ENCODE data around the gene DGCR6L.
"Not testable (repeated sequence)": the region's sequence is repeated elsewhere in the genome, so short reads cannot be mapped to it uniquely, and the experiment has no call there.

DGCR6L gene

DNA sequence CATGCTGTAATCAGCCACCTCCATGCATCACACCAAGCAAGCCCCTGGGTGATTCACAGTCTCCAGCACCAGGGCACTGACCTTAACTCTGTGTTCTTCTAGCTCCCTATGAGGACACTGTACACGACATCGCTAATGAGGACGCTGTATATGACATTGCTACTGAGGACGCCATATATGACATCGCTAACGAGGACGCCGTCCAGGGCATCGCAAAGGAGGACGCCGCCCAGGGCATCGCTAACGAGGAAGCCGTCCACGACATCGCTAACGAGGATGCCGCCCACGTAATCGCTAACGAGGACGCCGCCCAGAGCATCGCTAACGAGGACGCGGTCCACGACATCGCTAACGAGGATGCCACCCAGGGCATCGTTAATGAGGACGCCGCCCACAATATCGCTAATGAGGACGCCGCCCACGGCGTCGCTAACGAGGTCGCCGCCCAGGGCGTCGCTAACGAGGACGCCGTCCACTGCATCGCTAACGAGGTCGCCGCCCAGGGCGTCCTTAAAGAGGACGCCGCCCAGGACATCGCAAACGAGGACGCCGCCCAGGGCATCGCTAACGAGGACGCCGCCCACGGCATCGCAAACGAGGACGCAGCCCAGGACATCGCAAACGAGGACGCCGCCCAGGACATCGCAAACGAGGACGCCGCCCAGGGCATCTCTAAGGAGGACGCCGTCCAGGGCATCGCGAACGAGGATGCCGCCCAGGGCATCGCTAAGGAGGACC, 34.5 kb upstream of the DGCR6L start:
- in situ Hi-C loops (cut with MboI; ENCODE audit: low sequenced_read_pairs, unreplicated experiment) = no loop called here
- no peak for DNase-seq (ENCODE audit: low spot score)
- TF ChIP-seq, protein P1, sequence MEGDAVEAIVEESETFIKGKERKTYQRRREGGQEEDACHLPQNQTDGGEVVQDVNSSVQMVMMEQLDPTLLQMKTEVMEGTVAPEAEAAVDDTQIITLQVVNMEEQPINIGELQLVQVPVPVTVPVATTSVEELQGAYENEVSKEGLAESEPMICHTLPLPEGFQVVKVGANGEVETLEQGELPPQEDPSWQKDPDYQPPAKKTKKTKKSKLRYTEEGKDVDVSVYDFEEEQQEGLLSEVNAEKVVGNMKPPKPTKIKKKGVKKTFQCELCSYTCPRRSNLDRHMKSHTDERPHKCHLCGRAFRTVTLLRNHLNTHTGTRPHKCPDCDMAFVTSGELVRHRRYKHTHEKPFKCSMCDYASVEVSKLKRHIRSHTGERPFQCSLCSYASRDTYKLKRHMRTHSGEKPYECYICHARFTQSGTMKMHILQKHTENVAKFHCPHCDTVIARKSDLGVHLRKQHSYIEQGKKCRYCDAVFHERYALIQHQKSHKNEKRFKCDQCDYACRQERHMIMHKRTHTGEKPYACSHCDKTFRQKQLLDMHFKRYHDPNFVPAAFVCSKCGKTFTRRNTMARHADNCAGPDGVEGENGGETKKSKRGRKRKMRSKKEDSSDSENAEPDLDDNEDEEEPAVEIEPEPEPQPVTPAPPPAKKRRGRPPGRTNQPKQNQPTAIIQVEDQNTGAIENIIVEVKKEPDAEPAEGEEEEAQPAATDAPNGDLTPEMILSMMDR (IDR thresholded peaks at IDR 0.05; ENCODE audit: borderline replicate concordance, control extremely low read depth, extremely low read depth, insufficient read depth, missing control alignments) = no peak

DNA sequence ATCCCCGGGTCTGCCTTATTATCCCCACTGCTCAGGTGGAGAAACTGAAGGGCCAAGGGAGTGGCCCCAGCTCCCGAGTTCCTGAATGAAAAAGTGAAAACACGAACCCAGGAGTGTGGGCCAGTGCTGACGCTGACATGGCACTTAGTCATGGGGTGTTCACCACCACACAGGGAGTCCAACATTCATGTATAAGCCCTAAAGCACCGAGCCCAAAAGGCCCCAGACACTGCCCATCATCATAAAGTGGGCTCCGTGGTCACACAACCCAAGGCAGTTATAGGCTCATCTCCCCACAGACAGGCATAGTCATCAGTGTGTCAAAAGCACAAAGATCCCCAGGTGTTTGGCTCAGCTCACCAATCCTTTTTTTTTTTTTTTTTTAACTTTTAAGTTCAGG, 32.7 kb upstream of the DGCR6L start:
- DNase-seq (ENCODE audit: low spot score); in situ Hi-C loops (cut with MboI; ENCODE audit: low sequenced_read_pairs, unreplicated experiment): not testable (repeated sequence)

DNA sequence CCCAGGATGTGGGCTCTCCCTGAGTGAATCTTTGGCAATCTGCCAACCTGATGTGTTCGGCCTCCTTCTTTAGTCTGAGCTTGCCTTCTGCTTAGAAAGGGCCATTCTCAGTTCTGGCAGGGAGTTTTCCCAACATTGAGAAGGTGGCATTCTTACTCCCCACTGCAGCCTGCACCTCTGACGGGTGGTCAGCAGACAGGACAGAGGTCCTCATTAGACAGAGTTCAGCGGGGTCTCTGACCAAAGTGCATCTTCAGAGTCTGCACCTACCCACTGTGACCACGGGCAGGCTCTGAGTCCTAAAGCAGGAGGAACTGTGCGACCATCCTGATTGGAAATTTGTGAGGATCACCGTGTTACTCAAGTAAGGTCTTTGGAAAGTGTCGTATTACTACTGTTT, 26.7 kb upstream of the DGCR6L start:
- DNase-seq (ENCODE audit: low spot score); in situ Hi-C loops (cut with MboI; ENCODE audit: low sequenced_read_pairs, unreplicated experiment): not testable (repeated sequence)

DNA sequence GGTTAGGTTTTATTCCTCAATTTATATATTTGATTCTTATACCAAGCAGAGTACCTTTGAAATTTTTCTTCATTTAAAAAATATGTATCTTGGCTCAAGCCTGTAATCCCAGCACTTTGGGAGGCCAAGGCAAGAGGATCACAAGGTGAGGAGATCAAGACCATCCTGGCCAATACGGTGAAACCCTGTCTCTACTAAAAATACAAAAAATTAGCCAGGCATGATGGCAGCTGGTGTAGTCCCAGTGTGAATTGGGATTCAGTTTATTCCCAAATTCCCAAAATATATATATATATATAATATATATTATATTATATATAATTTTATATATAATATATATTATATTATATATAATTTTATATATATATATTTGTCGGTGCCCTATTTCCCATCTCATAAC, 18.4 kb upstream of the DGCR6L start:
- in situ Hi-C loops (cut with MboI; ENCODE audit: low sequenced_read_pairs, unreplicated experiment) = not testable (repeated sequence)

DNA sequence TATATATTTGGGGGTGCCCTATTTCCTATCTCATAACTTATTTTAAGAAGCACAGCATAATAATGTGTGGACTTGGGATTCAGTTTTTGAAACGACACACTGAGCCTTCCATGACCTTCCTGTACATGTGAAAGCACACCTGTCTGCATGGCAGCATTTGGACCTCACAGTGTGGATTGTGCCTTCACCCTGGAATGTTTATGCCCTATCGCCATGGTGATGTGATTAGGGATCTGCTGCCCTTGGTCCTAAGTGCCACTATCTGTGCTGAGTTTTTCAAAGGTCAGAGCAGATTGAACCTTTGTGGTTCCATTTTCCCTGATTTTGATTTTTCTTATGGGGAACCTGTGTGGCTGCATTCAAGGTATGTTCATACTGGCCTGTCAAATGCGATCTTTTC, 17.9 kb upstream of the DGCR6L start:
- DNase-seq (ENCODE audit: low spot score); in situ Hi-C loops (cut with MboI; ENCODE audit: low sequenced_read_pairs, unreplicated experiment): not testable (repeated sequence)

More for the DNA sequence above, 18.4 kb upstream of the DGCR6L start:
- DNase-seq (ENCODE audit: low spot score) = not testable (repeated sequence)

DNA sequence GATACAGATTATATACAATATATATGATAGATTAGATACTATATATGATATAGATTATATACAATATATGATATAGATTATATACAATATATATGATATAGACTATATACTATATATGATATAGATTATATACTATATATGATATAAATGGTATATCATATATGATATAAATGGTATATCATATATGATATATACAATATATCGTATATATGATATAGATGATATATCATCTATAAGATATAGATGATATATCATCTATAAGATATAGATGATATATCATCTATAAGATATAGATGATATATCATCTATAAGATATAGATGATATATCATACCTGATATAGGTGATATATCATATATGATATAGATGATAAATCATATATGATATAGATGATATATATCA, 16.7 kb upstream of the DGCR6L start:
- in situ Hi-C loops (cut with MboI; ENCODE audit: low sequenced_read_pairs, unreplicated experiment); DNase-seq (ENCODE audit: low spot score): not testable (repeated sequence)

DNA sequence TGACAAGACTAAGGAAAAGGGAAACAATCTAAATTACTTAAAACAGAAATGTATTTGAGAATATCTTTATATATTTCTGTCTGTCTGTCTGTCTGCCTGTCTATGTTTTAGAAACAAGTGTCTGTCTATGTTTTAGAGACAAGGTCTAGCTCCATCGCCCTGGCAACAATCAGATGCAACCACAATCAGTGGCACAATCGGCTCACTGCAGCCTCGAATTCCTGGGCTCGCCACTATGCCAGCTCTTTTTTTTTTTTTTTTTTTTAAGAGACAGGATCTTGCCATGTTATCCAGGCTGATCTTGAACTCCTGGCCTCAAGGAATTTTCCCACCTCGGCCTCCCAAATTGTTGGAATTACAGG, 8.7 kb upstream of the DGCR6L start:
- in situ Hi-C loops (cut with MboI; ENCODE audit: low sequenced_read_pairs, unreplicated experiment) = not testable (repeated sequence)

DNA sequence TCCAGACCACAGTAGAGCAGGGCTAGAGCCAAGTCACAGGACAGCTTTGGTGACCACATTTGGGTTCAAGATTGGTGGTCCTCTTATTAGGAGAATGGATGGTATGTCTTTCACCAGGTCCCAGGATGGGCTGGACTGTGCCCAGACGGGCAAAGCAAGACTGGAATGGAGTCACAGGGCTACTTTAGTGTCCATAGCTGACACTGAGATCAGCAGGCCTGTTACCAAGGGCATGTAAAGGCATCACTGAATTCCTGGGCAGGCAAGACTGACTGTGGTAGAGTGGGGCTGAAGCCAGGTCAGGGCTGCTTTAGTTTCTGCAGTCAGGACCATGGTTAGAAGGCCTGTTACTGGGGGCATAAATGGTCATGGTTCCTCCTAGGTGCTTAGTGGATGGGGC, 6.1 kb upstream of the DGCR6L start:
- DNase-seq (ENCODE audit: low spot score); in situ Hi-C loops (cut with MboI; ENCODE audit: low sequenced_read_pairs, unreplicated experiment): not testable (repeated sequence)

More for the DNA sequence above, 8.7 kb upstream of the DGCR6L start:
- not testable (repeated sequence) for DNase-seq (ENCODE audit: low spot score)

DNA sequence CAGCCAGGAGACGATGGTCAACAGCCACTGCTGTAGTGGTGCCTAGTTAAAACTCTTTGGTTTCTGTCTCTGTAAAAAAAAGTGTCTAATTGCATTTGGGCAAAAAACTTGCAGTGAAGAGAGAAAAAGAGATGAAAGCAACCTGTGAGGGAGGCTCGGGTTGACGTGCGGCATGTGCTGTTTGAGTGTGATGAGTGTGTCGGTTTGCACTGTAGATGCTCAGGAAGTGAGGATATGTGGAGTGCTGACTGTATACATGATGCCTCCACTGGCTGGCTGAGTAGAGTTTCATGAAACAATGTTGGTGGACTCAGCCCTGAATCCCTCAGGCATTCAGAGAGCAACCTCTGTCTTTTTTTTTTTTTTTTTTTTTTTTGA, 4.3 kb upstream of the DGCR6L start:
- in situ Hi-C loops (cut with MboI; ENCODE audit: low sequenced_read_pairs, unreplicated experiment) = no loop called here
- TF ChIP-seq, protein P1 (IDR thresholded peaks at IDR 0.05; ENCODE audit: borderline replicate concordance, control extremely low read depth, extremely low read depth, insufficient read depth, missing control alignments) = no peak
- no peak for DNase-seq (ENCODE audit: low spot score)

DNA sequence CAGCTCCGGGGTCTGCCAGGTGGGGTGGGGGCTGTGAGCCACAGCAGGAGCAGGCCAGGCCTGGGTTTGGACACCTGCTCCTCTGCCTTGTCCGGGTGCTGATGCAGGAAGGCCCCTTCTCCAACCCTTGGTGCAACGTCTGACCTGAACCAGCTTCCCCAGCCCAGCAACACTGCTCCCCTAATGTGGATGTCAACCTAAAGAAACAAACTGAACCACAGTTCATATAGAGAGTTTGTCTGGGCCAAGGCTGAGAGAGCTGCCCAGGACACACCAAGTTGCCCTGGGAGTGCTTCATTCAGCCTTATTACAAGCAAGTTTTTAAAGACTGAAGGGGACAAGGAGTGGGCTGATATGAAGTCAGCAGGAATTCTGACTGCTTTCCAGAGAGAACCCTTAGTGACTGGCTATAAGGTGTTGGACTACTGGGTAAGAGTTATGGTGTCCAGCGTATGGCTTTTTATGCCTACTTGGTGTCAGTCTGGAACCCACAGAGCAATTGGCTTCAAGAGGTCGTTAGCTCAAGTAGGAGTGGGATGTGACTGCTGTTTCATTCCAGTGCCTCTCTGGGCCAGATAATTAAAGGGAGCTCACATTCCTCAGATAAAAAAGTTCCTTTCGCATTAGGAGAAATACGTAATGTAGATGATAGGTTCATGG, 1.8 kb upstream of the DGCR6L start:
- in situ Hi-C loops (cut with MboI; ENCODE audit: low sequenced_read_pairs, unreplicated experiment); DNase-seq (ENCODE audit: low spot score): not testable (repeated sequence)

DNA sequence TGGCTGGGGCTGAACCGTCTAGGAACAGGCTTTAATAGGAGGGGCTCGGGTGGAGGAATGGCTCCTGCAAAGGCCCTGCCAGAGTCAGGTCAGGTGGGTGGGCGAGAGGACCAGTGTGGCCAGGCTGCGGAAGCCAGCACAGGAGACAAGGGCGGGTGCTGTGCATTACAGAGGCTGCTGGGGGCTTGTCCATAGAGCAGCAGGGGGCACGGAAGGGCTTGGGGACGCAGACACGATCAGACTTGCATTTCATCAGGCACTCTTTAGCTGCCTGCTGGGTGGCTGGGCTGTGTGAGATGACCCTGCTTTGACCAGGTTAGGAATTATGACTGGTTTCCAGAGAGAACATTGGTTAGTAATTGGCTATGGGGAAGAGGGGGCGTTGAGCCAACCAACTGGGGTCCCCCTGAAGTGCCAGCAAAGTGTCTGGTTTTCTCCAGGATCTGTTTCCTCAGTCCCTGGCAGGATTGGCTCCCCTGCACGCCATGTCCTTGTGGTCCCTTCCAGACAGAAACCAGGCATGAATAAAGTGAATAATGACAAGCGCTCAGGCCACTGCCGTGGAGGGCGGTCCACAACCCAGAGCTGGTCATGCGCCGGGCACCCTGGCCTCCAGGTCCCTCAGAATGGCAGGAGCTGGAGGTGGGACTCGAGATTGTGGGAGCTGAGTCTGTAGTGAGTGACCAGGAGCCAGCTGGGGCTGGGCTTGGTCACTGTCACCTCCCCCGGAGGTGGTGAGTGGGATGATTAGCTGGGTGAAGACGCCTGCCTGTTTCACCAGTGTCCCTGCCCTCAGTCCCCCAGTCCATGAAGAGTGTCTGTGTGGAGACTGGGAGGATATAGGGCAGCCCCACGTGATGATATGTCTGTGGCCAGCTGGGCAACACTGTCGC, 1.0 kb upstream of the DGCR6L start:
- DNase-seq (ENCODE audit: low spot score); in situ Hi-C loops (cut with MboI; ENCODE audit: low sequenced_read_pairs, unreplicated experiment): not testable (repeated sequence)

Data from GM13976 (cell line).